Measurements from ENCODE around the gene C16orf82. TPM values are rescaled to one million over a fixed set of nuclear protein-coding genes. Genes with fewer than 3 reads are reported as not detected.

C16orf82 gene
- total RNA-seq, 1 experiment from 2014 or later: not detected

DNA sequence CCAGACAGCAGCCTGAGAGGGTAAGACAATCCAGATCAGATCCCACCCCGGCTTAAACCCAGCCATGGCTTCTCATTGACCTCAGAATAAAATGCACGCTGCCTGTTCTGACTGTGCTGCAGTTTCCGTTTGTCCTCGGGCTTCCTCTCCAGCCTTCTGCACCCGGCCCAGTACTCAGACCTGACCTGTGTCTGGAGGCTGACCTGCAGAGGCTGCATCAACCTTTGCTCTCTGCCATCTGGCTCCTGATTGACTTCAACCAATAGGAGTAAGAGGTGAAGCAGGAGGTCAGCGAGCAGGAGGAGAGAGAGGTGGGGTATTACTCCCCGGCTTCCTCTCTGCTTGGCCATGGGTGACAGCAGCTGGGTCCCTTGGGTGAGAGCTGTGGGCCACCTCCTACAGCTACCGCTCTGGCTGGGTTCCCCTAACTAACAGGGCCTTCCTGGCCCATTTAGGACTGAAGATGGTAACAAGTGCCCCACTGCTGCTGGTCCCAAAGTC is 46.7 kb downstream of the C16orf82 start:
- Histone ChIP-seq H3K18ac (ENCODE audit: insufficient read length, low read depth, low read length) (no peak overlapping the region), H3K4me2 (ENCODE audit: insufficient read depth, insufficient read length, low read length) (no peak overlapping the region), H3K23me2 (ENCODE audit: insufficient read length, low read depth, low read length, poor library complexity, severe bottlenecking) (no peaks in the 10 kb centered on the region), H2BK20ac (ENCODE audit: low read depth, low read length, poor library complexity, severe bottlenecking) (no peak overlapping the region), H2BK15ac (ENCODE audit: low read depth, low read length) (no peak overlapping the region), H4K91ac (ENCODE audit: insufficient read length, low read depth, low read length) (no peak overlapping the region), H2BK12ac (ENCODE audit: insufficient read length, low read depth, low read length) (no peak overlapping the region), H3K9me3 (ENCODE audit: control insufficient read depth, low read depth, low read length) (no peaks in the 10 kb centered on the region), H4K8ac (replicated peaks; ENCODE audit: insufficient read length, low read depth, low read length) (no peak overlapping the region), H4K20me1 (ENCODE audit: control insufficient read depth, insufficient read depth, insufficient read length) (no peaks in the 10 kb centered on the region), H3K23ac (ENCODE audit: insufficient read length, low read depth, low read length) (no peak overlapping the region), H3K9ac (ENCODE audit: extremely low read depth, insufficient read length, low read length) (no peak overlapping the region), H2AFZ (ENCODE audit: low read length) (no peak overlapping the region), H3K14ac (ENCODE audit: insufficient read depth, low read length) (no peak overlapping the region; the same call in 1 of the 2 replicates), H3K79me1 (ENCODE audit: insufficient read depth, low read depth, low read length, poor library complexity, severe bottlenecking) (no peaks in the 10 kb centered on the region), H3K27me3 (ENCODE audit: insufficient read depth, low read length) (no peaks in the 10 kb centered on the region), H3K56ac (ENCODE audit: insufficient read length, low read depth, low read length) (no peak overlapping the region), H2BK5ac (ENCODE audit: insufficient read length, low read length) (no peak overlapping the region), H2BK120ac (ENCODE audit: low read depth, low read length, poor library complexity, severe bottlenecking) (no peak overlapping the region), H2AK5ac (ENCODE audit: insufficient read length, low read length) (no peak overlapping the region), H3K4me1 (ENCODE audit: insufficient read depth, low read length) (no peaks in the 10 kb centered on the region), H3K4ac (ENCODE audit: low read depth, low read length) (no peak overlapping the region), H3T11ph (ENCODE audit: low read length) (no peak overlapping the region), H3K27ac (ENCODE audit: insufficient read length, low read depth, low read length) (no peak overlapping the region), H4K5ac (ENCODE audit: insufficient read length, low read depth, low read length) (no peak overlapping the region), H3K79me2 (ENCODE audit: insufficient read depth, low read length) (no peaks in the 10 kb centered on the region)
- H3K36me3 Mint-ChIP-seq (ENCODE audit: insufficient read depth in 1 of 3, low read depth in 3 of 3): no peaks in the 10 kb centered on the region; a peak in 1 of 7 replicates
- H3K27me3 Mint-ChIP-seq (ENCODE audit: low read depth): peaks cover 15% of the 10 kb centered on the region
- WGBS (ENCODE audit: extremely low coverage, insufficient read length, low lambda C conversion rate): no CpG with 5 or more reads among the region's 8 CpGs
- no peak for DNase-seq
- TF ChIP-seq, protein P1, sequence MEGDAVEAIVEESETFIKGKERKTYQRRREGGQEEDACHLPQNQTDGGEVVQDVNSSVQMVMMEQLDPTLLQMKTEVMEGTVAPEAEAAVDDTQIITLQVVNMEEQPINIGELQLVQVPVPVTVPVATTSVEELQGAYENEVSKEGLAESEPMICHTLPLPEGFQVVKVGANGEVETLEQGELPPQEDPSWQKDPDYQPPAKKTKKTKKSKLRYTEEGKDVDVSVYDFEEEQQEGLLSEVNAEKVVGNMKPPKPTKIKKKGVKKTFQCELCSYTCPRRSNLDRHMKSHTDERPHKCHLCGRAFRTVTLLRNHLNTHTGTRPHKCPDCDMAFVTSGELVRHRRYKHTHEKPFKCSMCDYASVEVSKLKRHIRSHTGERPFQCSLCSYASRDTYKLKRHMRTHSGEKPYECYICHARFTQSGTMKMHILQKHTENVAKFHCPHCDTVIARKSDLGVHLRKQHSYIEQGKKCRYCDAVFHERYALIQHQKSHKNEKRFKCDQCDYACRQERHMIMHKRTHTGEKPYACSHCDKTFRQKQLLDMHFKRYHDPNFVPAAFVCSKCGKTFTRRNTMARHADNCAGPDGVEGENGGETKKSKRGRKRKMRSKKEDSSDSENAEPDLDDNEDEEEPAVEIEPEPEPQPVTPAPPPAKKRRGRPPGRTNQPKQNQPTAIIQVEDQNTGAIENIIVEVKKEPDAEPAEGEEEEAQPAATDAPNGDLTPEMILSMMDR (conservative IDR thresholded peaks at IDR 0.05): no peak
- peaks cover 3 to 13% of the 10 kb centered on the region in 2 experiments; a peak in 3 of 4 replicates for H3K4me1 Mint-ChIP-seq
- peaks cover 3 to 5% of the 10 kb centered on the region in 2 experiments; a peak in 4 of 5 replicates for H3K9me3 Mint-ChIP-seq
- H3K4me3 Mint-ChIP-seq: no peak overlapping the region
- H3K27ac Mint-ChIP-seq: peak overlapping the region; percentile 18 to 84 (median 64); a peak in 3 of 7 replicates
